HCT116 (cell line): Measurements from ENCODE around the gene ANKRD29. TPM values are rescaled to one million over a fixed set of nuclear protein-coding genes. Genes with fewer than 3 reads are reported as not detected.

Experiments
- ATAC-seq: fragments of 200-7000 bp; cut with Tn5 transposase; 2 replicates; pipeline ENCODE4 v1.9.1; 2020; ENCODE audit warnings: mild to moderate bottlenecking, moderate library complexity
- BruUV-seq: library from RNA; stranded (reverse); fragments of 400-500 nt; replicated peaks from 2 replicates; lab custom pipeline; 2021; lab: Mats Ljungman, UMichigan
- CTCF ChIA-PET: fragments of 300-600 bp; sonication (Branson Sonifier 250); formaldehyde crosslinking; loops from one replicate; lab custom pipeline; 2021; ENCODE audit warnings: antibody characterized with exemption; lab: Charles Lee
- POLR2A ChIA-PET: fragments of 300-600, 350-600 bp; sonication (Branson Sonifier 250); formaldehyde crosslinking; loops from one replicate; lab custom pipeline; 2021; ENCODE audit warnings: antibody characterized with exemption; lab: Charles Lee
- RAD21 ChIA-PET, 2 experiments: fragments of 300-600 bp; sonication (Branson Sonifier 250); formaldehyde crosslinking; loops; one replicate each; lab custom pipeline; 2023; ENCODE audit warnings: low total read pairs in 2 of 2; ENCODE audit not compliant: uncharacterized antibody in 2 of 2, unreplicated experiment in 2 of 2, low non-redundant PET in 1 of 2; lab: Charles Lee
- DNase-seq: peaks from one replicate; pipeline ENCODE4 v3.0.0-alpha.2; 2010; ENCODE audit warnings: low read depth, low spot score
- H2AFZ ChIP-seq: fragments of 200-600 bp; shearing (Covaris generic), sonication (generic); 2 replicates; pipeline ENCODE4 v1.6.1; 2017; ENCODE audit warnings: low read depth, mixed run types, mixed read lengths, antibody characterized with exemption, low read length; ENCODE audit not compliant: poor library complexity, severe bottlenecking
- H3K27ac ChIP-seq: 2 replicates; pipeline ENCODE4 v1.5.1; 2012; ENCODE audit warnings: low read depth, low read length
- H3K27me3 ChIP-seq: fragments of 200-600 bp; sonication (generic); 2 replicates; pipeline ENCODE4 v1.6.1; 2016; ENCODE audit warnings: mixed run types, low read length, mixed read lengths; ENCODE audit not compliant: insufficient read depth
- H3K36me3 ChIP-seq, 2 experiments: fragments of 200-500 bp in 1 of 2; fragments of 200-600 bp in 1 of 2; sonication (Bioruptor generic) in 1 of 2; sonication (generic) in 1 of 2; 2 replicates each; pipeline versions ENCODE4 v1.5.1 to v1.6.1; 2014 to 2016; ENCODE audit warnings: low read length in 2 of 2, inconsistent platforms in 1 of 2, mixed read lengths in 1 of 2, mixed run types in 1 of 2; ENCODE audit not compliant: insufficient read depth in 2 of 2, control insufficient read depth in 1 of 2
- H3K4me1 ChIP-seq, 2 experiments: fragments of 200-600 bp in 1 of 2; sonication (generic) in 1 of 2; 2 replicates each; pipeline versions ENCODE4 v1.5.1 to v1.6.1; 2012 to 2017; ENCODE audit warnings: low read length in 2 of 2, inconsistent platforms in 1 of 2, mild to moderate bottlenecking in 1 of 2, mixed read lengths in 1 of 2, mixed run types in 1 of 2, moderate library complexity in 1 of 2; ENCODE audit not compliant: insufficient read depth in 2 of 2, control insufficient read depth in 1 of 2
- H3K4me2 ChIP-seq: fragments of 200-600 bp; sonication (generic); 2 replicates; pipeline ENCODE4 v1.6.1; 2017; ENCODE audit warnings: mixed run types, low read length, mixed read lengths
- H3K4me3 ChIP-seq, 2 experiments: fragments of 200-600 bp in 1 of 2; sonication (generic) in 1 of 2; replicated peaks in 1 of 2; 2 replicates each; pipeline ENCODE4 v1.5.1; 2011 to 2016; ENCODE audit warnings: low read length in 2 of 2, control low read depth in 1 of 2, low read depth in 1 of 2, mild to moderate bottlenecking in 1 of 2, mixed read lengths in 1 of 2, mixed run types in 1 of 2
- H3K79me2 ChIP-seq: fragments of 200-600 bp; sonication (generic); 2 replicates; pipeline ENCODE4 v1.6.1; 2017; ENCODE audit warnings: mild to moderate bottlenecking, mixed run types, low read length, moderate library complexity, mixed read lengths; ENCODE audit not compliant: insufficient read depth
- H3K9ac ChIP-seq: fragments of 200-600 bp; sonication (generic); 2 replicates; pipeline ENCODE4 v1.6.1; 2016; ENCODE audit warnings: low read length, mixed read lengths
- H3K9me2 ChIP-seq: fragments of 200-600 bp; sonication (generic), shearing (Covaris generic); 2 replicates; pipeline ENCODE4 v1.6.1; 2017; ENCODE audit warnings: mixed run types, mild to moderate bottlenecking, moderate library complexity; ENCODE audit not compliant: insufficient read depth
- H3K9me3 ChIP-seq, 2 experiments: fragments of 200-500 bp in 1 of 2; fragments of 200-600 bp in 1 of 2; sonication (Bioruptor generic) in 1 of 2; sonication (generic) in 1 of 2; 2 replicates each; pipeline ENCODE4 v1.6.1; 2014 to 2017; ENCODE audit warnings: low read length in 2 of 2, mixed read lengths in 2 of 2, inconsistent platforms in 1 of 2, low read depth in 1 of 2, mild to moderate bottlenecking in 1 of 2, mixed run types in 1 of 2, moderate library complexity in 1 of 2; ENCODE audit not compliant: control insufficient read depth in 1 of 2, insufficient read depth in 1 of 2
- H4K20me1 ChIP-seq: fragments of 200-600 bp; sonication (generic), shearing (Covaris generic); 2 replicates; pipeline ENCODE4 v1.6.1; 2017; ENCODE audit warnings: mixed run types, mild to moderate bottlenecking, moderate library complexity; ENCODE audit not compliant: insufficient read depth
- ATF3 ChIP-seq: IDR thresholded peaks from 2 replicates; pipeline ENCODE4 v1.6.1; 2012
- CTCF ChIP-seq, 3 experiments: fragments of 200-600 bp in 1 of 3; sonication (generic) in 1 of 3; IDR thresholded peaks in 2 of 3; conservative IDR thresholded peaks in 1 of 3; 2 replicates each; pipeline ENCODE4 v1.5.1; 2012 to 2017; ENCODE audit warnings: low read depth in 2 of 3, low read length in 2 of 3, antibody characterized with exemption in 1 of 3, borderline replicate concordance in 1 of 3, control low read depth in 1 of 3, mild to moderate bottlenecking in 1 of 3, mixed read lengths in 1 of 3, mixed run types in 1 of 3, moderate library complexity in 1 of 3; ENCODE audit not compliant: insufficient read depth in 1 of 3
- EZH2phosphoT487 ChIP-seq: fragments of 200-600 bp; IDR thresholded peaks from 2 replicates; pipeline ENCODE4 v1.6.1; 2018; ENCODE audit warnings: antibody characterized with exemption, borderline replicate concordance
- JUND ChIP-seq: IDR thresholded peaks from 2 replicates; pipeline ENCODE4 v1.6.1; 2012
- POLR2AphosphoS5 ChIP-seq: IDR thresholded peaks from 2 replicates; pipeline ENCODE4 v1.6.1; 2011; ENCODE audit warnings: mild to moderate bottlenecking, low read depth, low read length, moderate library complexity
- RAD21 ChIP-seq: IDR thresholded peaks from 2 replicates; pipeline ENCODE4 v1.6.1; 2012; ENCODE audit warnings: low read depth, mild to moderate bottlenecking
- SRF ChIP-seq: IDR thresholded peaks from 2 replicates; pipeline ENCODE4 v1.6.1; 2012; ENCODE audit warnings: low read depth
- ZBTB33 ChIP-seq: IDR thresholded peaks from 2 replicates; pipeline ENCODE4 v1.6.1; 2011; ENCODE audit warnings: mild to moderate bottlenecking, low read length, moderate library complexity; ENCODE audit not compliant: insufficient replicate concordance; ENCODE audit errors: extremely low read depth
- ZNF274 ChIP-seq: fragments of 200-500 bp; sonication (Bioruptor generic); IDR thresholded peaks from 2 replicates; pipeline ENCODE4 v1.6.1; 2014; ENCODE audit warnings: mild to moderate bottlenecking, low read depth, low read length, inconsistent platforms
- intact Hi-C: fragments of 100-400 bp; cut with micrococcal nuclease; formaldehyde crosslinking; loops from 2 replicates; pipeline ENCODE4 v1.10.0; 2022
- total RNA-seq: library from RNA; stranded (reverse); gene quantifications from one replicate; pipeline ENCODE4 v1.2.1, GENCODE V29; 2021; ENCODE audit not compliant: unreplicated experiment

ANKRD29 gene
- total RNA-seq, 1 experiment from 2014 or later: 8.8 TPM

GRCh38 chr18:23578891-23579653, 83.6 kb downstream of the ANKRD29 start:
- TF ChIP-seq JUND (no peak), CTCF (IDR thresholded peaks at IDR 0.05 in 2 of 3, conservative IDR thresholded peaks at IDR 0.05 in 1 of 3; ENCODE audit: borderline replicate concordance in 1 of 3, insufficient read depth in 1 of 3, low read depth in 2 of 3, low read length in 2 of 3) (no peak), RAD21 (no peak), ZBTB33 (no peak), SRF (no peak), ZNF274 (no peak), POLR2AphosphoS5 (no peak), ATF3 (no peak), EZH2phosphoT487 (no peak)
- H3K79me2 ChIP-seq: peaks cover 64% of the 10 kb centered on the region

More at GRCh38 chr18:23578891-23579653, 83.6 kb downstream of the ANKRD29 start:
- CTCF ChIA-PET: no interaction called here
- Histone ChIP-seq H3K36me3 (peaks cover 0 to 12% of the 10 kb centered on the region in 2 experiments; a peak in 2 of 4 replicates), H3K4me1 (peaks cover 0 to 11% of the 10 kb centered on the region in 2 experiments; a peak in 2 of 4 replicates), H2AFZ (no peak overlapping the region), H3K4me2 (no peak overlapping the region), H3K9ac (no peak overlapping the region), H3K9me3 (no peaks in the 10 kb centered on the region), H3K4me3 (no peak overlapping the region), H3K27me3 (no peaks in the 10 kb centered on the region), H3K9me2 (no peaks in the 10 kb centered on the region), H3K27ac (no peak overlapping the region), H4K20me1 (no peaks in the 10 kb centered on the region)
- DNase-seq (no peak), ATAC-seq (no peak)
- RAD21 ChIA-PET: no interaction called here
- intact Hi-C loops: no loop called here
- no TSS peak for BruUV-seq
- POLR2A ChIA-PET: no interaction called here
